NCI-H82 (cell line): ENCODE data around the gene CCNJL.
"Not testable (repeated sequence)": the region's sequence is repeated elsewhere in the genome, so short reads cannot be mapped to it uniquely, and the experiment has no call there.

Experiments
- DNase-seq: peaks from one replicate; lab custom pipeline; 2025; lab: John Stamatoyannopoulos, UW

Gene CCNJL, protein sequence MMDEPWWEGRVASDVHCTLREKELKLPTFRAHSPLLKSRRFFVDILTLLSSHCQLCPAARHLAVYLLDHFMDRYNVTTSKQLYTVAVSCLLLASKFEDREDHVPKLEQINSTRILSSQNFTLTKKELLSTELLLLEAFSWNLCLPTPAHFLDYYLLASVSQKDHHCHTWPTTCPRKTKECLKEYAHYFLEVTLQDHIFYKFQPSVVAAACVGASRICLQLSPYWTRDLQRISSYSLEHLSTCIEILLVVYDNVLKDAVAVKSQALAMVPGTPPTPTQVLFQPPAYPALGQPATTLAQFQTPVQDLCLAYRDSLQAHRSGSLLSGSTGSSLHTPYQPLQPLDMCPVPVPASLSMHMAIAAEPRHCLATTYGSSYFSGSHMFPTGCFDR

DNA sequence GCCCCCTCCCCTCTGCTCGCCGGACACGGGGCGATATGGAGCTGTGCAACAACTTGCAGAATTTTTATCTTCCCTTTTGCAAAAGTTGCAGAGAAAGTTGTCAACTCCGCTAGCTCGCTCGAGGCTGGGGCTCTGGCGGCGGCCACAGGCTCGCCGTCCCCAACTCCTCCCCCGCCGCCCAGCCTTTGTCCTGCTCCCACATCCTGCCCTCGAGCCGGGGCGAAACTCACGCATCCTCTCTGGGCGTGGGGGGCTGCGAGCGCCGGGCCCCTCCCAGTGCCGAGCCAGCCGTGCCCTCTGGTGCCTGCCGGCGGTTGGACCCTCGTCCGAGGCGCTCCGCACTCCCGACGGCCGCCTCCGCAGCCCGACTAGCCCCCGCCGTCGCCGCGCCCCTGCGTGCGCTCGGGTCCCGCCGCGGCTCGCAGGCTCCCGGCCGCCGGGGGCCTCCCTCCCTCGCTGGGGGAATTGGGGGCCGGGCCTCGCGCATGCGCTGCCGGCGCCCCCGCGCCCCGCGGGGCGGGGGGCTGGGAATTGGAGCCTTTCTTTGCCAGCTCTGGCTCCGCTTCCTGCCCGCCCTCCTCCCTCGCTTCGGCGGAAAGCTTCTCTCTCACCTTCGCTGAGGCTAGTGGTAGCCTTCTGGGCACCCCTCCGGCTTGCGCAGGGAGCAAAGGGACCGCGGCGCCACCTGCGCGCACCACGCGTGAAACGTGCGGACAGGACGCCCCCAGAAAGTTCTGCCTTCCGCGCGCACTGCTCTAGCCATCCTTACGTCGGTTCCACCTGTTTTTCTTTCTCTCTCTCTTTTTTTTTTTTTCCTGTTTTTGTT is at the start of gene CCNJL:
Gene CCNJL, minus strand, starts transcription at position 431 of the 826 bp plus-strand sequence. CDS start 641 bp downstream, outside the sequence.
- peak; percentile 87 for DNase-seq

DNA sequence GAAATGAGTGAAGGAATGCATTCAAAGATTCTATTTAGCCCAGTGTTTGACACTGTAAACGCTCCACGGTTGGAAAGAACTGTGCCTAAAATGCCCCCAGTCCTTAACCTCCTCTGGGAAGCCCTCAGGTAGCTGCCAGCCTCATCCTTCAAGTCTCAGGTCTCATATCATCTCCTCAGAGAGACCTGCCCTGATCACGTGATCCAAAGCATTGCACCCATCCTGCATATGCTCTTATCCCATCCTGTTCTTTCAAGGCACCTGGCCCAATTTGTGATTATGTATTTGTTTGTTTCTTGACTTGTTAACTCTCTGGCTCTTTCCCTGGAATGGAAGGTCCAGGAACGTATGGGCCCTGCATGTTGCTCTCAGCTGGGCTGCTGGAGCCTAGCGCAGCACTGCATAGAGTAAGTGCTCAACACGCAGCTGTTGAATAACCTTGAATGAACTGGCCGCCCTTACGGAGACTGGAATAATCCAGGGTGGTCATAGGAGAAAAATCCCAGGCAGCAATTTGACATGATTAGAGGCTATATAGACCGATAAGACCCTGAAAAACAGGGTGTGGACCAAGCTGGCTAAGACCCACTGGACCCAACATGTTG is 49.4 kb upstream of the CCNJL start:
- no peak for DNase-seq

- DNase-seq, result no peak
These were observed 47.9 kb upstream of the CCNJL start for GRCh38 chr5:160360310-160360709.

DNA sequence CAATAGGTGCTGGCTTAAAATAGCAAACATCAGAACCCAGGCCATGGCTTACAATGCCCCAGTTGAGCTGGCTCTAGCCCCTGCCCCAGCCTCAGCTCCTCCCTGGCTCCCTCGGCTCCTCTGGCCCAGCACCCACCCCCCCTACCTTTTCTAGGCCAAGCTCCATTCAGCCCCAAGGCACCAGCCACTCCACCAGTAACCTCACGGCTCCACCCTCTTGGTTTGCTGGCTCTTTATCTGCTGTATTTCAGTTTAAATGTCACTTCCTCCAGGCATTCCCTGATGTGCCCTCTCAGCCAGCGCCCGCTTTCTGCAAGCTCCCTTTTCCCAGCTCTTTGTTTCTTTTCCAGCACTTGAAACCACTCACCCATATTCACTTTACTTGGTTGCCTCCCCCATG is 47.5 kb upstream of the CCNJL start:
- DNase-seq, result no peak

GRCh38 chr5:160359242-160359641 is 46.9 kb upstream of the CCNJL start:
- DNase-seq, result no peak

DNA sequence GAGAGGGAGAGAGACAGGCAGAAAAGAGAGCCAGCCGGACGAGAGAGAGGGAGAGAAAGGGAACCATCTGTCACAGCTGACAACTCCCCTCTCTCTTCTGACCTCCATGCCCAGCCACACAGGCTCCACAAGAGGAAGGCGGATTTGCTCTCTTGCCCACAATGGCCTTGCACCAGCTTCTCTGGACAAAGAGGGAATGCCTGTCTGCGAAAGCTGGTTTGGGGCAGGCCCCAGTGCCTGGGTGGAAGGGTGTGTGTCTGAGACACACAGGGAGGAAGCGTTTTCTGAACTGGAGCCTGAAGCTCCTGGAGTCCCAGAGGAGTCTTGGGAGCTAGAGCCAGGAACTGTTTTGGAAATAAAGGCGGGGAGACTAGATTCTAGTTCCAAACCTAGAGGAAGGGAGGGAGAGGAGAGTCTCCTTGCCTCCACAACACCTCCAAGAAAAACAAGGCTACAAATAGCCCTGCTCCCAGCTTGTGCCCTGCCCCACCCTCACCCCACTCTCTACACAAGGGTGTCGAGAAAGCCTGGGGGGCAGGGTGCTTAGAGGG is 45.6 kb upstream of the CCNJL start:
- DNase-seq, result no peak

DNA sequence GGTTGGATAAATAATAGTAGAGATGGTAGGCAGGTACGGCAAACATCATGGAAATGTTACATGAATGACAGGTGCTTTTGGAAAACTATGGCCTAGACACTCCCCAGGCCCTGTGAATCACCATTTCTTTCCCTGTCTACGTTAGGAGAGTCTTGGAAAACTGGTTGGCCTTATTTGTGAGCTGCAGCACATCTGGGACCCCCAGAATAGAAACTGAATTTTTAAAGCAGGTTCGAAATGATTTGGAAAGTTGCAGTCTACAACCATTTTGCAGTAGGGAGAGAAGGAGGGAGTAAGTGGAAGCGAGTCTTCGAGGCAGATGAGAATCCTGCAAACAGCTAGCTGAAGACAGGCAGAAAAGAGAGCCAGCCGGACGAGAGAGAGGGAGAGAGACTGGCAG is 45.0 kb upstream of the CCNJL start:
- DNase-seq, result no peak

DNA sequence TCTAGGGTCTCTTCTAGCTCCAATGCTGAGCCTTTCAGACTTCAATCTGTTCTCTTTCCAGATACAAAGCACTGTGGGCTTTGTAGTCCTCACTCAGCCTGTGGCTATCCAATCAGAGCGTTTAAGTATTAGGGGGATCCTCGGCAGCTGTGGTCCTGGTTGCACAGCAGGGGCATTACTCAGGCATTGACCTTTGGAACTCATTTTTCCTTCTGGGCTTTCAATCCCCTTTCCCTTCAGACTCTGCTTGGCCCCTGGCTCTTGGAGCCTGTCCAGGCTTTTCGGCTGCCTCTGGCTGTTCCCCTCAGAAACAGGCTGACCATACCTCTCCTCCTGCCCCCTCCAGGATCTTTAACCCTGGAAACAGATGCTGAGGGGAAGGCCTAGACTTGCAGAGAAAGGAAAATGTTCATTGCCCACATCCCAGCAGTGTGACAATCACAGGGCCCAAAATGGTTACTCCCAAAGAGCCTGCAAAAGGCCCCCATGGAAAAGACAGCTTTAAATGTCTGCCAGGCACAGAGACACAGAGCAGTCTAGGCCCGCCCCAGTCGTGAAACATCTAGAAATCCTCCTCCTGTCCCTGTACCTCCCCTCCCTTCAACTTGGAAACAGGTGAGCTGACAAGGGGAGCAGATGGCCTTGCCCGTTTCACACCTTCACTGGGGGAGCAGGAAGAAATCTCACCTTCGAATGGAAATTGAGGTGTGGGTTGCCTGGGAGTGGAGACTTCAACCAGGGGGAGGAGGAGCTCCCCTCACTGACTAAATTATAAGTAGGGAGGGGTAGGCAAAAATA is 44.4 kb upstream of the CCNJL start:
- peak; percentile 16 for DNase-seq

DNA sequence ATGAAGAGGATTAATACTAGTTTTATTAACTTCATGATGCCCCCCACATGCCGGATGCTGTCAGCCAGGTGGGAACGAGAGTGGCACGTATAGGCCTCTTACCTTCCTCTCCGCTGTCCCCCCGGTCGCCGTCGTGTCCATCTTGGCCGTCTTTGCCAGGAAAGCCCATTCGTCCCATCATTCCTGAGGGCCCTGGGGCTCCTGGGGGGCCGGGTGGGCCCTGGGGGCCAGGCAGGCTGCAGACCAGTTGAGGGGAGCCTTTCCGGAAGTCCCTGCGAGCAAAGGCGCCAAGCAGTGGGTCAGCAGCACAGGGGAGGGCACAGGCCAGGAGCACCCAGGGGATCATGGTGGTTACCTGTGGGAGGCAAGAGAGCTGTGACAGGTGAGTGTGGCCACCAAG is 42.3 kb upstream of the CCNJL start:
- no peak for DNase-seq

- DNase-seq, result no peak
These were observed 41.0 kb upstream of the CCNJL start for GRCh38 chr5:160353379-160353778.

DNA sequence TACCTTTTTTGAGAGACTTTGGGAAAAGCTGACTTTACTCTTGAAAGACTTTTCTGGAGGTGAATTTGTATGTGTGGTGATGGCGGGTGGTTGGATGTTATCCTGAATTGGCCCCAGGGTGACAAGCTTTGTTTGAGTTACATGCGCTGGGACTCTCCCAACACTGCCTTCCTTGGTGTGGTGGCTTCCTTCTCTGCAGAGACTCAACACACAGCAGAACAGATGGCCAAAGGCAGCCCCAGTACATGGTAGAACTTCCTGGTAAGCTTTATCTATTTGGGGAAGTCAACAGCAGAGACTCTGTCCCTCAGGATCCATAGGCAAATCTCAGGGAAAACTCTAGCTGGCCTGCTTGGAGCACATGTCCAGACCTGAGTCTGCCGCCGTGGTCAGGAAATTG is 39.9 kb upstream of the CCNJL start:
- DNase-seq, result no peak

- DNase-seq, result no peak
These were observed 37.6 kb upstream of the CCNJL start for GRCh38 chr5:160349935-160350303.

DNA sequence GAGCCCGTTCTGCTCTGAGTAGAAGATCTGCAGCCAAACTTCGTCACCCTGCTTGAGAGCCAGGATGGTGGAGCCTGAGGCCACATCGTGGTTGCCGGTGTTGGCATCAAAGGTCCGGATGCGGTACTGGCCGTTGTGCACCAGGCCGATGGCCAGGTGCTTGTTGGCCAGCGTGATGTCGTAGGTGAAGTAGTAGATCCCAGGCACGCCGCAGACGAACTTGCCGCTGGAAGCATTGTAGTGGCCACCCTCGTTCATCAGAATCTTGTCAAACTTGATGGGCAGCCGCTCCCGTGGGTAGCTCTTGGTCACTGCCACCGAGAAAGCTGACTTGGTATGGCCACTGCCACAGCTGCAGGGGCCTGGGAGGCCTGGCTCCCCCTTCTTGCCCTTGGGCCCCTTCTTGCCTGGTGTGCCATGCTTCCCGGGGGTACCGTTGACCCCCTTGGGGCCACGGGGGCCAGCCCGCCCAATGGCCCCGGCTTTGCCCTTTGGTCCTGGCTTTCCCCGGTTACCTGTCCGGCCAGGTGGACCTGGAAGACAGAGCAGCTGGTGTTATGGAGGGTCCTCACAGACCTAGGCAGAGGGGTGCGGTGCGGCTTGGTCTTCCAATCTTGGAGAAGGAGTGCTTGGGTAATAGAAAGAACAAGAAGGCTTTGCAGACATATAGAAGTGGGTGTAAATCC is 37.0 kb upstream of the CCNJL start:
- no peak for DNase-seq

DNA sequence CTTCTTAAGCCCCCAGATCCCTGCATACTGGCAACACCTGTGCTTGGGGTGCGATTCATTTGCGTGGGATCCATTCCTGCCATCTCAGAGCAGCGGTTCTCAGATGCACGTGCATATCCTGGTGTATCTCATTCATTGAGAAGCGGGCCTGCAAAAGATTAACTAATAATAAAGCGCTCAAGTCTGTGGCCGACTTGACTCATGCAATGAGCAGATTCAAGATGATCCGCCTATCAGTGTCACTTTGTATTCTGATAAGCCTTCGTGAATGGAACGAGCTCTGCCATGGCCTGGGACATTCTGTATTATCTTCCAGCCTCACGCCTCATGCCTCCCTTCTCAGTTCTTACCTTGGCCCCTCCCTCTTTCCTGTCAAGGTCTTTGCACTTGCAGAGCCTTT is 35.7 kb upstream of the CCNJL start:
- DNase-seq, result peak; percentile 70

- no peak for DNase-seq
These were observed 35.1 kb upstream of the CCNJL start for GRCh38 chr5:160347448-160347847.

GRCh38 chr5:160342413-160342941 is 30.1 kb upstream of the CCNJL start:
- peak; percentile 47 for DNase-seq

- DNase-seq, result no peak
These were observed 29.0 kb upstream of the CCNJL start for GRCh38 chr5:160341309-160341870.

GRCh38 chr5:160340513-160340912 is 28.1 kb upstream of the CCNJL start:
- DNase-seq, result not testable (repeated sequence)

DNA sequence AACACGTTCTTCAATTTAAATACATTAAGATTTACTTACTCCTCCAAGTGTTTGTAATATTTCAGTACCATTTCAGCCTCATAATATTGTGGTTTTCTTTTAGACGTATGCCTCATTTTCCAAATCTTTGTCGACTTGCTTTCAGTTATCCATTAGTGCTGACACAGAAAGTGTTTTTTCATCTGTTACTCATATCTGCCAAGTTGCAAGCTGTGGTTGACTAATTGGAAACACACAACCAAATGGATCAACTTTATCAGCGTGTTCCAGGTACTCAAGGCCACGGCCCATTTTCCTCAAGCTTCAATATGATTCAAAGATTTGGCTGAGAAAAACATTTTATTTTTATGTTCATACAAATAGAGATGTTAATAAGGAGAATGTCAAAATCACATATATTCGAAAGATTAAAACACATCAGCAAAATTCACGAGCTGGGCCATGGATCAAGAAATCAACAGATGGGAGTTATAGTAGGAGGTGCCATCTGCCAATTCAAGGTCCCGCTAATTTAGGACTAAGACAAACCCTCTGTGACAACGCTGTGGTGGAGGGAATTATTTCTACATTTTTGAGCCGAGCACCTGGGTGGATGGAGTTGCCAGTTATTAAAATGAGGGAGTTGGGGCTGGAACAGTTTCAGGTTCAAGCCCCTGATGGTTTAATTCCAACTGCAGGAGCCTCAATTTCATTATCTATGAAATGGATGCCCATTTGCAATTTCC is 27.2 kb upstream of the CCNJL start:
- peak; percentile 64 for DNase-seq

DNA sequence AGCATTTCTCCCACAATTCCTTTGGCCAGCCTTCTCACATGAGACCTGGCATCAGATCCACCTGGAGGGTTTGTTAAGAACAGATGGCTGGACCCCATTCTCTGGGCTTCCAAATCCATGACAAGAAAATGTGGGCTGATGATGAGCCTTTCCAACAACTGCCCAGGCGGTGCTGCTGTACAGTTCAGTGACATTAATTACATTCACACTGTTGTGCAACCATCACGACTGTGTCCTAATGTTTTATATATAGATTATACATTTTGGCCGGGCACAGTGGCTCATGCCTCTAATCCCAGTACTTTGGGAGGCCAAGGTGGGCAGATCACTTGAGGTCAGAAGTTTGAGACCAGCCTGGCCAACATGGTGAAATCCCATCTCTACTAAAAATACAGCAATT is 22.4 kb upstream of the CCNJL start:
- DNase-seq, result not testable (repeated sequence)
